K562 (cell line): ENCODE measurements around the gene ZNF335. TPM values are rescaled to one million over a fixed set of nuclear protein-coding genes. Genes with fewer than 3 reads are reported as not detected.

Experiments
- ATAC-seq: fragments of 200-7000 bp; cut with Tn5 transposase; 3 replicates; pipeline ENCODE4 v1.9.1; 2020; ENCODE audit warnings: moderate library complexity
- BruUV-seq: library from RNA; stranded (reverse); fragments of 400-500 nt; replicated peaks from 2 replicates; lab custom pipeline; 2021; lab: Mats Ljungman, UMichigan
- CTCF ChIA-PET: fragments of 300-600 bp; formaldehyde crosslinking; extraction: SDS; loops from one replicate; lab custom pipeline; 2021; ENCODE audit warnings: low intra/inter-chr PET ratio; lab: Yijun Ruan, JAX
- POLR2A ChIA-PET: fragments of 300-600, 350-650 bp; sonication (Branson Sonifier 250); formaldehyde crosslinking; extraction: SDS; loops from one replicate; lab custom pipeline; 2021; ENCODE audit warnings: antibody characterized with exemption, inconsistent platforms; lab: Yijun Ruan, JAX
- DNase-seq, 4 experiments: peaks; one replicate each; pipeline versions ENCODE4 v3.0.0 to v3.0.0-alpha.2; 2011 to 2018; ENCODE audit warnings: low spot score in 3 of 4, mixed read lengths in 3 of 4; ENCODE audit errors: extremely low read depth in 1 of 4
- FAIRE-seq: peaks from 2 replicates; lab custom pipeline; 2011; peaks lifted over from hg19 to GRCh38; lab: Jason Lieb, UNC
- H2AFZ ChIP-seq: 2 replicates; pipeline ENCODE4 v1.6.0; 2011; ENCODE audit warnings: low read depth, low read length, control low read depth, inconsistent platforms
- H3K27ac ChIP-seq: fragments of 200-600 bp; 3 replicates; pipeline ENCODE4 v1.8.0; 2011; ENCODE audit warnings: low read depth, mild to moderate bottlenecking, control low read depth, inconsistent platforms, low read length, moderate library complexity, mixed read lengths; ENCODE audit errors: extremely low read depth
- H3K27me3 ChIP-seq, 2 experiments: fragments of 300-600 bp in 1 of 2; 2 replicates in 1 of 2; 3 replicates in 1 of 2; pipeline versions ENCODE4 v1.6.0 to v1.8.0; 2011; ENCODE audit warnings: inconsistent platforms in 2 of 2, low read length in 2 of 2, mild to moderate bottlenecking in 1 of 2, mixed read lengths in 1 of 2, moderate library complexity in 1 of 2; ENCODE audit not compliant: control insufficient read depth in 2 of 2, insufficient read depth in 2 of 2
- H3K36me3 ChIP-seq: fragments of 300-600 bp; 3 replicates; pipeline ENCODE4 v1.8.0; 2011; ENCODE audit warnings: mild to moderate bottlenecking, low read length, inconsistent platforms; ENCODE audit not compliant: control insufficient read depth, insufficient read depth
- H3K4me1 ChIP-seq, 2 experiments: fragments of 200-600 bp in 1 of 2; replicated peaks in 1 of 2; 2 replicates in 1 of 2; 3 replicates in 1 of 2; pipeline versions ENCODE4 v1.5.1 to v1.8.0; 2011; ENCODE audit warnings: inconsistent platforms in 2 of 2, low read length in 2 of 2, mild to moderate bottlenecking in 1 of 2, mixed read lengths in 1 of 2, moderate library complexity in 1 of 2; ENCODE audit not compliant: control insufficient read depth in 2 of 2, insufficient read depth in 2 of 2
- H3K4me2 ChIP-seq: 2 replicates; pipeline ENCODE4 v1.6.1; 2011; ENCODE audit warnings: low read length, control low read depth, inconsistent platforms, mixed read lengths; ENCODE audit not compliant: insufficient read depth
- H3K4me3 ChIP-seq: fragments of 200-600 bp; sonication (generic), shearing (Covaris generic); 2 replicates; pipeline ENCODE4 v1.5.1; 2016; ENCODE audit warnings: control low read depth, inconsistent platforms
- H3K79me2 ChIP-seq: fragments of 200-600 bp; 3 replicates; pipeline ENCODE4 v1.8.0; 2011; ENCODE audit warnings: low read length, inconsistent platforms; ENCODE audit not compliant: control insufficient read depth, insufficient read depth
- H3K9ac ChIP-seq, 2 experiments: 2 replicates each; pipeline versions ENCODE4 v1.6.0 to v1.6.1; 2011; ENCODE audit warnings: low read depth in 2 of 2, low read length in 2 of 2, control low read depth in 1 of 2, inconsistent platforms in 1 of 2, mild to moderate bottlenecking in 1 of 2, mixed read lengths in 1 of 2; ENCODE audit not compliant: insufficient read depth in 1 of 2
- H3K9me1 ChIP-seq: one replicate; pipeline ENCODE4 v1.6.0; 2011; ENCODE audit warnings: inconsistent platforms, mild to moderate bottlenecking, low read length, moderate library complexity; ENCODE audit not compliant: control insufficient read depth, insufficient read depth
- H3K9me3 ChIP-seq: replicated peaks from 2 replicates; pipeline ENCODE4 v1.5.1; 2011; ENCODE audit warnings: low read depth, low read length, inconsistent platforms; ENCODE audit not compliant: control insufficient read depth, insufficient read depth
- H4K20me1 ChIP-seq: replicated peaks from 2 replicates; pipeline ENCODE4 v1.6.1; 2011; ENCODE audit warnings: low read length, inconsistent platforms, mixed read lengths; ENCODE audit not compliant: control insufficient read depth, insufficient read depth
- ASH1L ChIP-seq: fragments of 450-650 bp; IDR thresholded peaks from 2 replicates; pipeline ENCODE4 v1.6.1; 2018; ENCODE audit warnings: borderline replicate concordance, mild to moderate bottlenecking, low read depth; ENCODE audit not compliant: partially characterized antibody
- ATF1 ChIP-seq, 2 experiments: fragments of 450-650 bp in 1 of 2; IDR thresholded peaks; 2 replicates each; pipeline ENCODE4 v1.6.1; 2016; ENCODE audit warnings: missing compliant biosample characterization in 1 of 2, missing genetic modification characterization in 1 of 2
- BCOR ChIP-seq: fragments of 450-650 bp; IDR thresholded peaks from 2 replicates; pipeline ENCODE4 v1.6.1; 2016
- BMI1 ChIP-seq: fragments of 150-350 bp; IDR thresholded peaks from 2 replicates; pipeline ENCODE4 v1.6.1; 2014; ENCODE audit warnings: low read length
- DMBX1 ChIP-seq: fragments of 250-450 bp; sonication (Bioruptor Pico); IDR thresholded peaks from 2 replicates; pipeline ENCODE4 v1.8.0; 2022; ENCODE audit warnings: inconsistent platforms, mild to moderate bottlenecking, moderate library complexity, borderline replicate concordance
- ELF4 ChIP-seq: fragments of 450-650 bp; formaldehyde crosslinking; IDR thresholded peaks from 2 replicates; pipeline ENCODE4 v1.4.0; 2022; ENCODE audit warnings: missing genetic modification characterization
- HNRNPUL1 ChIP-seq: fragments of 200-400 bp; formaldehyde crosslinking; IDR thresholded peaks from 2 replicates; pipeline ENCODE4 v1.6.1; 2017; ENCODE audit warnings: low read length
- HSF4 ChIP-seq: fragments of 250-450 bp; sonication (Bioruptor Pico); IDR thresholded peaks from 2 replicates; pipeline ENCODE4 v2.1.2; 2022; ENCODE audit warnings: mild to moderate bottlenecking, moderate library complexity, borderline replicate concordance
- KAT7 ChIP-seq: sonication (generic); formaldehyde crosslinking; IDR thresholded peaks from 2 replicates; pipeline ENCODE4 v1.8.0; 2022; ENCODE audit warnings: missing genetic modification reagents, mild to moderate bottlenecking, borderline replicate concordance
- NCOA6 ChIP-seq: fragments of 450-650 bp; IDR thresholded peaks from 2 replicates; pipeline ENCODE4 v1.6.1; 2017; ENCODE audit warnings: mild to moderate bottlenecking
- NFIC ChIP-seq: fragments of 450-650 bp; IDR thresholded peaks from 2 replicates; pipeline ENCODE4 v1.6.1; 2017; ENCODE audit warnings: mild to moderate bottlenecking, inconsistent platforms
- PHF8 ChIP-seq: fragments of 200-600 bp; sonication (generic); IDR thresholded peaks from 2 replicates; pipeline ENCODE4 v1.6.1; 2012; ENCODE audit warnings: mixed run types, mild to moderate bottlenecking, inconsistent platforms, low read length, moderate library complexity, borderline replicate concordance
- RHOXF2B ChIP-seq: fragments of 250-450 bp; sonication (Bioruptor Pico); conservative IDR thresholded peaks from 2 replicates; pipeline ENCODE4 v1.5.1; 2021
- SNAPC5 ChIP-seq: fragments of 250-450 bp; sonication (Bioruptor Pico); IDR thresholded peaks from 2 replicates; pipeline ENCODE4 v1.8.0; 2021; ENCODE audit warnings: moderate library complexity, mild to moderate bottlenecking, inconsistent platforms
- SP2 ChIP-seq: IDR thresholded peaks from 2 replicates; pipeline ENCODE4 v1.6.1; 2011; ENCODE audit warnings: mild to moderate bottlenecking, low read depth, low read length, moderate library complexity; ENCODE audit not compliant: poor library complexity, severe bottlenecking; ENCODE audit errors: extremely low read depth
- TAF15 ChIP-seq: fragments of 200-400 bp; formaldehyde crosslinking; IDR thresholded peaks from 2 replicates; pipeline ENCODE4 v1.6.1; 2017; ENCODE audit warnings: mild to moderate bottlenecking, low read depth, low read length, moderate library complexity
- ZNF77 ChIP-seq: fragments of 250-450 bp; sonication (Bioruptor Pico); IDR thresholded peaks from 2 replicates; pipeline ENCODE4 v1.5.0; 2020
- WGBS: fragments of 100-300 bp; shearing (Covaris generic); methylation state at CpG from one replicate; pipeline ENCODE4 v1.1.6; 2016; ENCODE audit warnings: low coverage, mixed read lengths; ENCODE audit not compliant: insufficient coverage; ENCODE audit errors: missing lambda C conversion rate; 5-methylcytosine and 5-hydroxymethylcytosine counted together
- in situ Hi-C: fragments of 300-500 bp; cut with MboI; formaldehyde crosslinking; loops from 4 replicates; pipeline ENCODE4 v1.15.0; 2018; ENCODE audit warnings: inconsistent platforms, mixed read lengths
- intact Hi-C: fragments of 100-400 bp; cut with micrococcal nuclease; formaldehyde crosslinking; loops from 2 replicates; pipeline ENCODE4 v1.14.2; 2022
- polyA plus RNA-seq, 8 experiments: library from polyadenylated mRNA; depleted of rRNA in 4 of 8; stranded (reverse) in 5 of 8; unstranded in 3 of 8; fragments of >200 nt; fragmentation: Nextera tagmentation in 2 of 8; fragmentation: Illumina TruSeq in 1 of 8; extraction: Ambion mirVana in 2 of 8; extraction: Trizol in 1 of 8; gene quantifications; 2 replicates each; pipeline versions ENCODE4 v1.2.1 to v1.2.3, GENCODE V29; 2011 to 2014; ENCODE audit warnings: inconsistent platforms in 1 of 8, missing spikeins in 1 of 8
- total RNA-seq, 7 experiments: library from RNA; depleted of rRNA in 6 of 7; stranded (reverse); fragments of >200 nt in 6 of 7; fragmentation: Illumina TruSeq in 2 of 7; extraction: Trizol in 2 of 7; gene quantifications; 2 replicates each; pipeline versions ENCODE4 v1.2.1 to v1.2.3, GENCODE V29; 2011 to 2021; ENCODE audit warnings: low replicate concordance in 1 of 7
- TF ChIP-seq, protein P1 (sequence below): fragments of 250-450 bp; sonication (Bioruptor Pico); IDR thresholded peaks from 2 replicates; pipeline ENCODE4 v1.8.0; 2021; ENCODE audit warnings: mild to moderate bottlenecking, moderate library complexity
- TF ChIP-seq, protein P2 (sequence below): fragments of 450-650 bp; IDR thresholded peaks from one replicate; pipeline ENCODE4 v1.6.1; 2018; ENCODE audit warnings: mild to moderate bottlenecking, moderate library complexity; ENCODE audit not compliant: partially characterized antibody

ZNF335 gene
- total and polyA plus RNA-seq, 9 of the 15 experiments (the other 6 are each of a cell fraction or from before 2014, with no cell fraction given): 0.39 to 16.0 (median 7.6) TPM

DNA sequence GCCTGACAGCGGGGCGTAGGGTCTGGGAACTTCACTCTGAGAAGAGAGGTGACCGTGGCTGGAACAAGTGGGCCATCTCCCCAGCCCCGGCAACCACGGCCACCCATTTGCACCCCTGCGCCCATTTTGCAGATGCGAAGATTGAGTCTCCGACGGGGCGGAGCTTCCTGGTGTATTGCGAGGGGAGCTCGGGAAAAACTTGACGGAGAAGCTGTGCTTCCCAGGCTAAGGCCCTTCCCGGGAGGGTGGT, 653 bp downstream of the ZNF335 start (continued):
- peak; percentile 83 for TF ChIP-seq DMBX1 (CRISPR knock-in tag)
- no peak for TF ChIP-seq ELF4 (CRISPR knock-in tag)
- TF ChIP-seq, protein P1, sequence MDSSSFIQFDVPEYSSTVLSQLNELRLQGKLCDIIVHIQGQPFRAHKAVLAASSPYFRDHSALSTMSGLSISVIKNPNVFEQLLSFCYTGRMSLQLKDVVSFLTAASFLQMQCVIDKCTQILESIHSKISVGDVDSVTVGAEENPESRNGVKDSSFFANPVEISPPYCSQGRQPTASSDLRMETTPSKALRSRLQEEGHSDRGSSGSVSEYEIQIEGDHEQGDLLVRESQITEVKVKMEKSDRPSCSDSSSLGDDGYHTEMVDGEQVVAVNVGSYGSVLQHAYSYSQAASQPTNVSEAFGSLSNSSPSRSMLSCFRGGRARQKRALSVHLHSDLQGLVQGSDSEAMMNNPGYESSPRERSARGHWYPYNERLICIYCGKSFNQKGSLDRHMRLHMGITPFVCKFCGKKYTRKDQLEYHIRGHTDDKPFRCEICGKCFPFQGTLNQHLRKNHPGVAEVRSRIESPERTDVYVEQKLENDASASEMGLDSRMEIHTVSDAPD (CRISPR knock-in tag): 0 out of 2 replicates have a peak, but pooled peaks have one; percentile 13
- TF ChIP-seq RHOXF2B (CRISPR knock-in tag): no peak
- peak; percentile 54; the same call in 1 of the 2 replicates for TF ChIP-seq NFIC
- peak; percentile 82 for TF ChIP-seq ASH1L
- 0 out of 2 replicates have a peak, but pooled peaks have one; percentile 27 for TF ChIP-seq NCOA6
- TF ChIP-seq, all 486 proteins: peak for 76

GRCh38 chr20:45970646-45971424, 1.2 kb downstream of the ZNF335 start:
- in situ Hi-C loops: no loop called here
- no peaks in the 10 kb centered on the region for H4K20me1 ChIP-seq
- peaks cover 38% of the 10 kb centered on the region; the same call in 2 of the 3 replicates for H3K36me3 ChIP-seq
- peak; percentile 27 for ATAC-seq
- H3K9ac ChIP-seq: peak overlapping the region; percentile 98 to 100
- POLR2A ChIA-PET: interaction anchor here (0.6 to 5.6 kb wide), 18 partner anchors 9 to 356 kb away, joined by 3 to 32 read pairs (median 4); partner anchors contain the start of gene PCIF1
- no peaks in the 10 kb centered on the region for H3K9me3 ChIP-seq
- peak overlapping the region; percentile 100 for H3K27ac ChIP-seq
- H3K27me3 ChIP-seq: no peaks in the 10 kb centered on the region
- 3% methylated on average over 25 of the region's 34 CpGs for whole genome bisulfite sequencing
- peak overlapping the region; percentile 96 for H3K4me2 ChIP-seq
- peak overlapping the region; percentile 82 for H3K4me3 ChIP-seq
- CTCF ChIA-PET: interaction anchor here (1.1 kb wide), 1 partner anchor 15 kb away, joined by 3 read pairs; no protein-coding TSS in a partner anchor
- no peaks in the 10 kb centered on the region for H3K9me1 ChIP-seq
- no peak for FAIRE-seq
- peak in 2 of 4 experiments; percentile 32 to 53 for DNase-seq
- H2AFZ ChIP-seq: peak overlapping the region; percentile 100
- BruUV-seq: no TSS peak
- H3K4me1 ChIP-seq: peaks cover 9 to 32% of the 10 kb centered on the region in 2 experiments; a peak in 4 of 5 replicates
- intact Hi-C loops: loop anchor here (5.0 to 10.0 kb wide), 2 partner anchors 116 to 606 kb away; partner anchors contain the start of genes NCOA5 and SYS1
- H3K79me2 ChIP-seq: peaks cover 14% of the 10 kb centered on the region
- TF ChIP-seq BMI1 (no peak), TAF15 (no peak), HSF4 (no peak), SP2 (peak; percentile 3), PHF8 (no peak), BCOR (no peak), ATF1 (CRISPR knock-in tag; IDR thresholded peaks at IDR 0.05) (no peak), ATF1 (tag; IDR thresholded peaks at IDR 0.05) (no peak), KAT7 (CRISPR knock-in tag) (no peak), HNRNPUL1 (no peak), SNAPC5 (no peak), ZNF77 (CRISPR knock-in tag) (no peak)
- TF ChIP-seq, protein P2, sequence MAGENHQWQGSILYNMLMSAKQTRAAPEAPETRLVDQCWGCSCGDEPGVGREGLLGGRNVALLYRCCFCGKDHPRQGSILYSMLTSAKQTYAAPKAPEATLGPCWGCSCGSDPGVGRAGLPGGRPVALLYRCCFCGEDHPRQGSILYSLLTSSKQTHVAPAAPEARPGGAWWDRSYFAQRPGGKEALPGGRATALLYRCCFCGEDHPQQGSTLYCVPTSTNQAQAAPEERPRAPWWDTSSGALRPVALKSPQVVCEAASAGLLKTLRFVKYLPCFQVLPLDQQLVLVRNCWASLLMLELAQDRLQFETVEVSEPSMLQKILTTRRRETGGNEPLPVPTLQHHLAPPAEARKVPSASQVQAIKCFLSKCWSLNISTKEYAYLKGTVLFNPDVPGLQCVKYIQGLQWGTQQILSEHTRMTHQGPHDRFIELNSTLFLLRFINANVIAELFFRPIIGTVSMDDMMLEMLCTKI: no peak
